IPS-15b (cell line): Measurements from ENCODE around the gene METTL27.
"Not testable (repeated sequence)": the region's sequence is repeated elsewhere in the genome, so short reads cannot be mapped to it uniquely, and the experiment has no call there.

ENCODE experiments used
- H3K27me3 ChIP-seq: one replicate; pipeline ENCODE4 v1.6.1; 2013; ENCODE audit warnings: low read length; ENCODE audit not compliant: control insufficient read depth, insufficient read depth
- H3K36me3 ChIP-seq: one replicate; pipeline ENCODE4 v1.6.1; 2013; ENCODE audit warnings: low read length; ENCODE audit not compliant: control insufficient read depth, insufficient read depth
- H3K4me1 ChIP-seq: one replicate; pipeline ENCODE4 v1.6.1; 2013; ENCODE audit warnings: mild to moderate bottlenecking, low read length; ENCODE audit not compliant: control insufficient read depth, insufficient read depth
- H3K4me3 ChIP-seq: one replicate; pipeline ENCODE4 v1.5.1; 2013; ENCODE audit warnings: low read depth, low read length
- H3K9ac ChIP-seq: one replicate; pipeline ENCODE4 v1.6.1; 2013; ENCODE audit warnings: low read depth, mild to moderate bottlenecking, low read length
- H3K9me3 ChIP-seq: one replicate; pipeline ENCODE4 v1.6.1; 2013; ENCODE audit warnings: mild to moderate bottlenecking, low read length; ENCODE audit not compliant: control insufficient read depth, insufficient read depth

METTL27 gene

DNA sequence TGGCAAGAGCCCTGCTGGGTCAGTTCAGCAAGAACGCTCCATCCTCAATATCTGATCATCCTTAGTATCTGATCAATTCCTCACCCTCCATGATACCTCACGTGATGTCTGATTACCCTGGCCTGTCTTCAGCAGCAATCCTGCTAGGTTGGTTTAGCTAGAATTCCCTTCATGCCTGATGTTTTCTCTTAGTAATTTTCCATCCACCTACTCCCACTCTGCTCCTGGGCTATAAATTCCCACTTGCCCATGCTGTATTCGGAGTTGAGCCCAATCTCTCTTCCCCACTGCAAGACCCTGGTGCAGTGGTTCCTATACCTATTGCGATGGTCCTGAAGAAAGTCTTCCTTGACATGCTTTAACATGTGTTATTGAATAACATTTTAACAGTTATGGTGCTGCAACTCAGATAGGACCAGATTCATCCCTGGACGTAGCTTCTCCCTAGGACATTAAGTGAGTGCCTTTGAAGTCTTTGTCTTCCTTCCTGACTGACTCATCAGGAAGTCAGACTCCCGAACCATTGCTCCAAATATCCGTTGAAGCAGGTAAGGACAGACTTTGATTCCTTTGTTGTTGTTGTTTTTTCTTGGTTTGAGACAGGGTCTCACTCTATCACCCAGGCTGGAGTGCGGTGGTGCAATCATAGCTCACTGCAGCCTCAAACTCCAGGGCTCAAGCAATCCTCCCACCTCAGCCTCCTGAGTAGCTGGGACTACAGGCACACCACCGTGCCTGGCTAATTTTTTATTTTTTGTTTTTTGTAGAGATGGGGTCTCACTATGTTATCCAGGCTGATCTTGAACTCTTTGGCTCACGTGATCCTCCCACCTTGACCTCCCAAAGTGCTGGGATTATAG is 42.8 kb downstream of the METTL27 start:
- no peaks in the 10 kb centered on the region for H3K9me3 ChIP-seq
- no peak overlapping the region for H3K4me3 ChIP-seq
- H3K27me3 ChIP-seq, result no peaks in the 10 kb centered on the region
- H3K9ac ChIP-seq, result no peak overlapping the region
- no peaks in the 10 kb centered on the region for H3K36me3 ChIP-seq
- H3K4me1 ChIP-seq, result no peaks in the 10 kb centered on the region

DNA sequence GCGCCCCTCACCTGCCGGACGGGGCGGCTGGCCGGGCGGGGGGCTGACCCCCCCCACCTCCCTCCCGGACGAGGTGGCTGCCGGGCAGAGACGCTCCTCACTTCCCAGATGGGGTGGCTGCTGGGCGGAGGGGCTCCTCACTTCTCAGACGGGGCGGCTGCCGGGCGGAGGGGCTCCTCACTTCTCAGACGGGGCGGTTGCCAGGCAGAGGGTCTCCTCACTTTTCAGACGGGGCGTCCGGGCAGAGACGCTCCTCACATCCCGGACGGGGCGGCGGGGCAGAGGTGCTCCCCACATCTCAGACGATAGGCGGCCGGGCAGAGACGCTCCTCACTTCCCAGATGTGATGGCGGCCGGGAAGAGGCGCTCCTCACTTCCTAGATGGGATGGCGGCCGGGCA is 45.1 kb downstream of the METTL27 start:
- H3K36me3 ChIP-seq, H3K9me3 ChIP-seq, H3K4me3 ChIP-seq, H3K4me1 ChIP-seq, H3K9ac ChIP-seq, H3K27me3 ChIP-seq: not testable (repeated sequence)

DNA sequence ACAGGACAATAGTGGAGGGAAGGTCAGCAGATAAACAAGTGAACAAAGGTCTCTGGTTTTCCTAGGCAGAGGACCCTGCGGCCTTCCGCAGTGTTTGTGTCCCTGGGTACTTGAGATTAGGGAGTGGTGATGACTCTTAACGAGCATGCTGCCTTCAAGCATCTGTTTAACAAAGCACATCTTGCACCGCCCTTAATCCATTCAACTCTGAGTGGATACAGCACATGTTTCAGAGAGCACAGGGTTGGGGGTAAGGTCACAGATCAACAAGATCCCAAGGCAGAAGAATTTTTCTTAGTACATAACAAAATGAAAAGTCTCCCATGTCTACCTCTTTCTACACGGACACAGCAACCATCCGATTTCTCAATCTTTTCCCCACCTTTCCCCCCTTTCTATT is 45.7 kb downstream of the METTL27 start:
- not testable (repeated sequence) for H3K9me3 ChIP-seq, H3K4me3 ChIP-seq, H3K9ac ChIP-seq, H3K36me3 ChIP-seq, H3K4me1 ChIP-seq, H3K27me3 ChIP-seq

DNA sequence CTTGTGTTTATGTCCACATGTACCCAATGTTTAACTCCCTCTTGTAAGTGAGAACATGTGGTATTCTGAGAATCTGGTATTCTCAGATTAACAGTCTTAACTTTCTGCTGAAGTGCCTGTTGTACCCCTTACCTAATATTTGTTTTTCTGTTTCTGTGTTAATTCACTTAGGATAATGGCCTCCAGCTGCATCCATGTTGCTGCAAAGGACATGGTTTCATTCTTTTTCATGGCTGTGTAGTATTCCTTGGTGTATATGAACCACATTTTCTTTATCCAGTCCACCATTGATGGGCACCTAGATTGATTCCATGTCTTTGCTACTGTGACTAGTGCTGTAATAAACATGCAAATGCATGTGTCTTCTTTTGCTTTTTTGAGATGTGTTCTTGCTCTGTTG is 47.1 kb downstream of the METTL27 start:
- H3K27me3 ChIP-seq, H3K4me1 ChIP-seq, H3K9ac ChIP-seq, H3K4me3 ChIP-seq, H3K36me3 ChIP-seq, H3K9me3 ChIP-seq: not testable (repeated sequence)

DNA sequence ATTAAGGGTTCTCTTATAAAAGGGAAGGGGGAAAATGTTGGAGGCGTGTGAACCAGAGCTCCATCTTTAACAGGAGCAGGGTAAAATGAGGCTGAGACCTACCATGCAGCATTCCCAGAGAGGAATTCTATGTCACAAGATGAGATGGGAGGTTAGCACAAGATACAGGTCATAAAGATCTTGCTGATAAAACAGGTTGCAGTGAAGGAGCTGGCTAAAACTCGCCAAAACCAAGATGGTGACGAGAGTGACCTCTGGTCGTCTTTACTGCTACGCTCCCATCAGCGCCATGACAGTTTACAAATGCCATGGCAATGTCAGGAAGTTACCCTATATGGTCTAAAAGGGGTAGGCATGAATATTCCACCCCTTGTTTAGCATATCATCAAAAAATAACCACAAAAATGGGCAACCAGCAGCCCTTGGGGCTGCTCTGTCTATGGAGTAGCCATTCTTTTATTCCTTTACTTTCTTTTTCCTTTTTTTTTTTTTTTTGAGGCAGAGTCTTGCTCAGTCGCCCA is 51.1 kb downstream of the METTL27 start:
- H3K9me3 ChIP-seq, result not testable (repeated sequence)

DNA sequence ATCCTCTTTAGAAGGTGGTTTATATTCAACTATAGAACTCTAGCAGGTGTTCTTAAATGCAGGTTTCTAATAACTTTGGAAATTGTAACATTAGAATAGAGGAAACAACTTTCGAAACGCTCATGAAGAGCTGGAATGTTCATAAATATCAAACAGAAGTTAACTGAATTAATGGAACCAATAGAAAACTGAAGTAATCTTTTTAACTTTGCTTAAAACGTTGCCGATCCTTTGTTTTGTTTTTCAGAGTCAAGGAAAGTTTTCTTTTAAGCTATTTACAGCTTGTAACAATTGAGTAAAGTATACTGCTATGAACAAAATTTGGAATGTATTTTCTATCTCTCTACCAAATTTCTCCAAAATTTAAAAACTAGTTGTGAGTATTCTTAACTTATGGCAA is 53.3 kb downstream of the METTL27 start:
- peaks cover 2% of the 10 kb centered on the region for H3K4me1 ChIP-seq
- no peaks in the 10 kb centered on the region for H3K36me3 ChIP-seq
- H3K27me3 ChIP-seq, result no peaks in the 10 kb centered on the region
- no peak overlapping the region for H3K4me3 ChIP-seq
- H3K9ac ChIP-seq, result no peak overlapping the region
- peaks cover 2% of the 10 kb centered on the region for H3K9me3 ChIP-seq

More for the DNA sequence above, 51.1 kb downstream of the METTL27 start:
- not testable (repeated sequence) for H3K4me3 ChIP-seq, H3K4me1 ChIP-seq, H3K9ac ChIP-seq, H3K27me3 ChIP-seq, H3K36me3 ChIP-seq

DNA sequence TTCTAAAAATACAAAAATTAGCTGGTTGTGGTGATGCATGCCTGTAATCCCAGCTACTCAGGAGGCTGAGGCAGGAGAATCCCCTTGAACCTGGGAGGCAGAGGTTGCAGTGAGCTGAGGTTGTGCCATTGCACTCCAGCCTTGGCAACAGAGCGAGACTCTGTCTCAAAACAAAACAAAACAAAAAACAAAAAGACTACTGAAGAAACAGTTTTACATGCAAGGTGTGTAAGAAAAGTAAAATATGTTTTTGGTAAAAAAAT is 54.6 kb downstream of the METTL27 start:
- H3K4me1 ChIP-seq, H3K9ac ChIP-seq, H3K36me3 ChIP-seq, H3K4me3 ChIP-seq, H3K27me3 ChIP-seq, H3K9me3 ChIP-seq: not testable (repeated sequence)

DNA sequence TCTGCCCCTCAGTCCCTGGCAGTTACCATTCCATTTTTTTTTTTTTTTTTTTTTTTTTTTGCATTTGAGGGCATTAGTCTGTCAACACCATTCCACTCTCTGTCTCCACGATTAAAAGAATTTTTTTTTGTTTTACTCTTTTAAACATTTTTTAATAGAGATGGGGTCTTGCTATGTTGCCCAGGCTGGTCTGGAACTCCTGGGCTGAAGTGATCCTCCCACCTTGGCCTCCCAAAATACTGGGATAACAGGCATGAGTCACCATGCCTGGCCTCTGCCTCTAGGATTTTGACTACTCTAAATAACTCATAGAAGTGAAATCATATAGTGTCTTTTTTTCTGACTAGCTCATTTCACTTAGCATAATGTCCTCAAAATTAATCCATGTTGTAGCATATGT is 55.7 kb downstream of the METTL27 start:
- Histone ChIP-seq H3K4me1 (no peaks in the 10 kb centered on the region), H3K36me3 (no peaks in the 10 kb centered on the region), H3K27me3 (no peaks in the 10 kb centered on the region), H3K4me3 (no peak overlapping the region), H3K9ac (no peak overlapping the region), H3K9me3 (peaks cover 2% of the 10 kb centered on the region)
